Liver (tissue), 3 donors: Measurements from ENCODE around the gene CFHR2.

Source experiments
- GABPA ChIP-seq, 2 donors: IDR thresholded peaks in 1 of 2; conservative IDR thresholded peaks in 1 of 2; 2 replicates each; pipeline ENCODE4 v1.6.1; 2016; ENCODE audit warnings: antibody characterized with exemption in 2 of 2, mild to moderate bottlenecking in 1 of 2, moderate library complexity in 1 of 2
- JUND ChIP-seq, 2 donors: IDR thresholded peaks; 2 replicates each; pipeline ENCODE4 v1.6.1; 2016; ENCODE audit warnings: antibody characterized with exemption in 2 of 2
- TAF1 ChIP-seq: conservative IDR thresholded peaks from 2 replicates; pipeline ENCODE4 v1.6.1; 2016; ENCODE audit warnings: antibody characterized with exemption, mild to moderate bottlenecking
- YY1 ChIP-seq: IDR thresholded peaks from 2 replicates; pipeline ENCODE4 v1.6.1; 2016; ENCODE audit warnings: antibody characterized with exemption, mild to moderate bottlenecking
- TF ChIP-seq, protein P1 (sequence below): fragments of 150-350 bp; IDR thresholded peaks from 2 replicates; pipeline ENCODE4 v1.5.1; 2017; ENCODE audit warnings: improper control_type of control experiment, low read depth, low read length; ENCODE audit not compliant: missing input control
- donor health status: healthy.
- donor health status: healthy.

DNA sequence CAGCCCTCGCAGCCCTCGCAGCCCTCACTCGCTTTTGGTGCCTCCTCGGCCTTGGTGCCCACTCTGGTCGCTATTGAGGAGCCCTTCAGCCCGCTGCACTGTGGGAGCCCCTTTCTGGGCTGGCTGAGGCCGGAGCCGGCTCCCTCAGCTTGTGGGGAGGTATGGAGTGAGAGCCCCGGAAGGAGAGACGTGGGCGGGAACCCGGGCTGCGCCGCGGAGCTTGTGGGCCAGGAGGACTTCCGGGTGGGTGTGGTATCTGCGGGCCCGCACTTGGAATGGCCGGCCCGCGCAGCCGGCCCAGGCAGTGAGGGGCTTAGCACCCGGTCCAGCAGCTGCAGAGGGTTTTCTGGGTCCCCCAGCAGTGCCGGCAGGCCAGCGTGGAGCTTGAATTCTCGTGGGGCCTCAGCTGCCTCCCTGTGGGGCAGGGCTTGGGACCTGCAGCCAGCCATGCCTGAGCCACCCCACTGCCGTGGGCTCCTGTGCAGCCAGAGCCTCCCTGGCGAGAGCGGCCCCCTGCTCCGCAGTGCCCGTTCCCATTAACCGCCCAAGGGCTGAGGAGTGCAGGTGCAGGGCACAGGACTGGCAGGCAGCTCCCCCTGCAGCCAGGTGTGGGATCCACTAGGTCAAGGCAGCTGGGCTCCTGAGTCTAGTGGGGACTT, 9.9 kb upstream of the CFHR2 start:
- TF ChIP-seq, protein P1, sequence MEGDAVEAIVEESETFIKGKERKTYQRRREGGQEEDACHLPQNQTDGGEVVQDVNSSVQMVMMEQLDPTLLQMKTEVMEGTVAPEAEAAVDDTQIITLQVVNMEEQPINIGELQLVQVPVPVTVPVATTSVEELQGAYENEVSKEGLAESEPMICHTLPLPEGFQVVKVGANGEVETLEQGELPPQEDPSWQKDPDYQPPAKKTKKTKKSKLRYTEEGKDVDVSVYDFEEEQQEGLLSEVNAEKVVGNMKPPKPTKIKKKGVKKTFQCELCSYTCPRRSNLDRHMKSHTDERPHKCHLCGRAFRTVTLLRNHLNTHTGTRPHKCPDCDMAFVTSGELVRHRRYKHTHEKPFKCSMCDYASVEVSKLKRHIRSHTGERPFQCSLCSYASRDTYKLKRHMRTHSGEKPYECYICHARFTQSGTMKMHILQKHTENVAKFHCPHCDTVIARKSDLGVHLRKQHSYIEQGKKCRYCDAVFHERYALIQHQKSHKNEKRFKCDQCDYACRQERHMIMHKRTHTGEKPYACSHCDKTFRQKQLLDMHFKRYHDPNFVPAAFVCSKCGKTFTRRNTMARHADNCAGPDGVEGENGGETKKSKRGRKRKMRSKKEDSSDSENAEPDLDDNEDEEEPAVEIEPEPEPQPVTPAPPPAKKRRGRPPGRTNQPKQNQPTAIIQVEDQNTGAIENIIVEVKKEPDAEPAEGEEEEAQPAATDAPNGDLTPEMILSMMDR = no peak
- TF ChIP-seq YY1 = no peak
- no peak for TF ChIP-seq JUND (IDR thresholded peaks at IDR 0.05)
- TF ChIP-seq TAF1 = no peak
- TF ChIP-seq GABPA (IDR thresholded peaks at IDR 0.05 in 1 of 2, conservative IDR thresholded peaks at IDR 0.05 in 1 of 2) = no peak
